Measurements from ENCODE around the gene OR52N2. TPM values are rescaled to one million over a fixed set of nuclear protein-coding genes. Genes with fewer than 3 reads are reported as not detected.

OR52N2 gene
- not detected in 2 replicates for total RNA-seq

DNA sequence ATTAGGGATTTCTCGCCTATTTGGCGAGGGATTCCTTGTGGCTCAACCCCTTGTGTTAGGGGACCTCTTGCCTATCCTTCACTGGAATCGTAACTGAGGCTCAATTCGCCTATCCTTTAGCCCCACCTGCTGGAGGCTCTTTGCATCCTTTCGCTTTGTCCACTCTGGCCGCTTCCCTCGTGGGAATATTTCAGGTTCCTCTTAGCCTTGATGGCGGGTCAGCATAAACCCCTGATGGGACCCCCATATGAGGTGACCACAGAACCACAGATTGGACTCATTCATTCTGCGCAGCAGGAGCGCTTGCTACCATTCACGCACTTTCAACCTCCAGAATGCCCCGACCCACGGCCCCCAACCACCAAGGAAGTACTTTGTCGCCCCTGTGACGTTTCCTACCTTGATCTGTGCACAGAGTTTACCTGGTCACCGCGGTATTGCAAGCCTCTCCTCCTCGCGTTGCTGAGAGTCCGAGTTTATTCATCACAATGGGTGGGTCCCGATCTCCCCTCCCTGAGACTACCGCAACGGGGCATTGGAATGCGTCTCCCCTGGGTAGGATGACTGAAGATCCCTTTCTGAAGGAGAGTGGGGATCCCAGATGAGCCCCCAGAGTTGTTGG lies at the start of gene OR52N2:
Gene OR52N2 (plus strand): TSS at position 425 of the 622 bp plus-strand sequence. CDS start 11,412 bp downstream, outside the sequence.

DNA sequence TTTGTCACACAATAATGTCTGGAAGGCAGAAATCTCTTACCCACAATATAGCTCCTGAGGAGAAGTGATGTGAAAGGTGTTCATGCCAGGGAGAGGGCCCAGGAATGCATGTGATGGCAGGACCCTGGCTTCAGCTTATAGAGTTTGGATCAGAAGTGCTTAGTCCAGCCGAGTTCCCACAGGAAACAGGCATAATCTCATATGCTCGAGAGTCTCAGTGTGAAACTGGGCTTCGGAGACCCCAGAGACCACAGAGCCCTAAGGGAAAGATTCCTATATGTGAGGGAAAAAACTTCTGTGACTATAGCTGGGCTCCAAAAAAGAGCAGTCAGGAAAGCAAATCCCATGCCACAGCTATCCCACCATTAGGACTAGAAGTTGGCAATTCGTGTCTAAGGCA lies 25.5 kb upstream of the OR52N2 start, which contains the start of gene OR52N5:
Gene OR52N5 (minus strand): TSS at position 101 of the 400 bp plus-strand sequence. CDS start 4,721 bp downstream, outside the sequence.

DNA sequence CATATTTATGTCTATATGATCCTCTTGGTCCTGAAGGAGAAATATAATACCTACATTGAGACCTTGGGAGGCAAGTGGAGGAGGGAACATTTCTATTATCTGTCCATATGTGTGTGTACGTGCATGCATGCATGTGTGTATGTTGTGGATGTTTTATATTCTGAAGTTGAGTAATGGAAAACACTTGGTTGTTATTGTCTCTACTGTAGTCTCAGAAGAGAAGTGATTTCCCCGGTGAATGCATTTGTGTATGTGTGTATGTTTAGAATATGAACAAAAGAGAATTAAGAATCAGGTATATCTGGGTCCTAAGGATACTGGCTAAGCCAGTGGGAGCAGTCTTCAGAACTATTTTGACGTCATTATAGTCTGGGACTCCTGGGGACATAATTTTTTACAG lies 17.6 kb upstream of the OR52N2 start, which contains the start of gene OR52N1:
Gene OR52N1 (minus strand): TSS at position 101 of the 400 bp plus-strand sequence. CDS start 2,449 bp downstream, outside the sequence.

DNA sequence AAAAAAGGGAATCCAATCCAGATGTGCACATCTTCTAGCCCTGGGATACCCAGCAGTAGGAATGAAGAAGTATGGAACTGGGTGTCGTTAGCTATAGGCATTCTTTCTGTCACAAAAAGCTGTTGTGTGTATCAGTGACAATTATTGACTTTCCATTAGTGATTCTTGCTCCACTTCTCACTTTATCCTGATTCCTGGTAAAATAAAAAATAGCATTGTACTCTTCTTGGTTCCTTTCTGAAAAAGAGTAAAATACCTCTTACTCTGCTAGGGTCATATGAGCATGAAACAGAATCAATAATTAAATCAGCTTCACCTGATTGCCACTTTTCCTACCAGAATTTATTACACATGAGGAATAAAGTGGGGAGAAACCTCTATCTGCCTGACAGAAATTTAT lies 33.1 kb downstream of the OR52N2 start, which contains the start of gene OR52E6:
Gene OR52E6 (minus strand): TSS at position 101 of the 400 bp plus-strand sequence. CDS start 0 bp downstream, at position 101.

DNA sequence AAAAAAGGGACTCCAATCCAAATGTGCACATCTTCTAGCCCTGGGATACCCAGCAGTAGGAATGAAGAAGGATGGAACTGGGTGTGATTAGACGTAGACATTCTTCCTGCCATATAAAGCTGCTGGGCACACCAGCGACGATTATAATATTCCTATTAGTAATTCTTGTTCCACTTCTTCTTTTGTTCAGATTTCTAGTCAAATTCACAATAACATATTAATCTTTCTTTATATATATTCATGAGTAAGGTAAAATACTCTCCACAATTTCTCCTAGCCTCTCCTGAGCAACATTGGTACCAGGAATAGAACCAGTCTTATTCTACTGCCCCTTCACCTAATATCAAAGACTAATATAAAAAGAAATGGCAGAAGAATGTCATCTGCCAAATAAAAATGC lies 48.9 kb downstream of the OR52N2 start, which contains the start of gene OR52E8:
Gene OR52E8 (minus strand): TSS at position 101 of the 400 bp plus-strand sequence. CDS start 0 bp downstream, at position 101.

Other genes starting within 250 kb of the OR52N2 start
- gene OR52B6, start 228.0 kb upstream of the OR52N2 start, total RNA-seq, result not detected in 2 replicates
- 3.3 and 9.7 TPM in 2 replicates for gene TRIM6, start 212.3 kb upstream of the OR52N2 start, total RNA-seq
- gene TRIM34, start 183.9 kb upstream of the OR52N2 start, total RNA-seq, result 13.7 and 19.2 TPM in 2 replicates
- 40.5 and 42.0 TPM in 2 replicates for gene TRIM5, start 123.8 kb upstream of the OR52N2 start, total RNA-seq
- 119 and 179 TPM in 2 replicates for gene TRIM22, start 119.1 kb upstream of the OR52N2 start, total RNA-seq
- not detected in 2 replicates for gene OR56B1, start 72.5 kb upstream of the OR52N2 start, total RNA-seq
- gene OR52N4, start 54.7 kb upstream of the OR52N2 start, total RNA-seq, result not detected in 2 replicates
- not detected in 2 replicates for gene OR52N5, start 25.6 kb upstream of the OR52N2 start, total RNA-seq
- gene OR52N1, start 17.7 kb upstream of the OR52N2 start, total RNA-seq, result not detected in 2 replicates
- not detected in 2 replicates for gene OR52E6, start 33.0 kb downstream of the OR52N2 start, total RNA-seq
- not detected in 2 replicates for gene OR52E8, start 48.8 kb downstream of the OR52N2 start, total RNA-seq
- not detected in 2 replicates for gene OR52E4, start 71.7 kb downstream of the OR52N2 start, total RNA-seq
- gene OR52E5, start 84.3 kb downstream of the OR52N2 start, total RNA-seq, result not detected in 2 replicates
- not detected in 2 replicates for gene OR56A3, start 133.3 kb downstream of the OR52N2 start, total RNA-seq
- not detected in 2 replicates for gene OR56A5, start 159.6 kb downstream of the OR52N2 start, total RNA-seq
- gene OR52L1, start 178.1 kb downstream of the OR52N2 start, total RNA-seq, result not detected in 2 replicates
- not detected in 2 replicates for gene OR56A4, start 198.0 kb downstream of the OR52N2 start, total RNA-seq
- under 0.01 TPM in 1 of 2 replicates, not detected in the other for gene OR56A1, start 221.8 kb downstream of the OR52N2 start, total RNA-seq

Data from smooth muscle cell of trachea (primary cell).